Esophagus squamous epithelium (tissue), 4 donors: ENCODE results near the gene TMEM201.

Experiments used
- CTCF ChIP-seq, 6 experiments: fragments of 450-650 bp in 4 of 6; fragments of 200-600 bp in 2 of 6; sonication (generic) in 2 of 6; IDR thresholded peaks; one replicate each; pipeline ENCODE4 v1.5.1; 2016 to 2019; ENCODE audit warnings: antibody characterized with exemption in 6 of 6, mild to moderate bottlenecking in 4 of 6, moderate library complexity in 4 of 6
- POLR2A ChIP-seq, 4 donors: fragments of 450-650 bp; IDR thresholded peaks; one replicate each; pipeline ENCODE4 v1.6.1; 2017; ENCODE audit warnings: antibody characterized with exemption in 4 of 4, mild to moderate bottlenecking in 4 of 4, moderate library complexity in 3 of 4

- TF ChIP-seq CTCF (IDR thresholded peaks at IDR 0.05) (no peak), POLR2A (IDR thresholded peaks at IDR 0.05) (no peak)
Observed at GRCh38 chr1:9634582-9634981, 45.9 kb downstream of the TMEM201 start.
